NCI-H1092 treated with DMSO at 0.1 percent for 48 hours (cell line): ENCODE measurements around the gene ABLIM3.

Source experiments
- DNase-seq: peaks from one replicate; lab custom pipeline; 2025; lab: John Stamatoyannopoulos, UW

ABLIM3 gene

DNA sequence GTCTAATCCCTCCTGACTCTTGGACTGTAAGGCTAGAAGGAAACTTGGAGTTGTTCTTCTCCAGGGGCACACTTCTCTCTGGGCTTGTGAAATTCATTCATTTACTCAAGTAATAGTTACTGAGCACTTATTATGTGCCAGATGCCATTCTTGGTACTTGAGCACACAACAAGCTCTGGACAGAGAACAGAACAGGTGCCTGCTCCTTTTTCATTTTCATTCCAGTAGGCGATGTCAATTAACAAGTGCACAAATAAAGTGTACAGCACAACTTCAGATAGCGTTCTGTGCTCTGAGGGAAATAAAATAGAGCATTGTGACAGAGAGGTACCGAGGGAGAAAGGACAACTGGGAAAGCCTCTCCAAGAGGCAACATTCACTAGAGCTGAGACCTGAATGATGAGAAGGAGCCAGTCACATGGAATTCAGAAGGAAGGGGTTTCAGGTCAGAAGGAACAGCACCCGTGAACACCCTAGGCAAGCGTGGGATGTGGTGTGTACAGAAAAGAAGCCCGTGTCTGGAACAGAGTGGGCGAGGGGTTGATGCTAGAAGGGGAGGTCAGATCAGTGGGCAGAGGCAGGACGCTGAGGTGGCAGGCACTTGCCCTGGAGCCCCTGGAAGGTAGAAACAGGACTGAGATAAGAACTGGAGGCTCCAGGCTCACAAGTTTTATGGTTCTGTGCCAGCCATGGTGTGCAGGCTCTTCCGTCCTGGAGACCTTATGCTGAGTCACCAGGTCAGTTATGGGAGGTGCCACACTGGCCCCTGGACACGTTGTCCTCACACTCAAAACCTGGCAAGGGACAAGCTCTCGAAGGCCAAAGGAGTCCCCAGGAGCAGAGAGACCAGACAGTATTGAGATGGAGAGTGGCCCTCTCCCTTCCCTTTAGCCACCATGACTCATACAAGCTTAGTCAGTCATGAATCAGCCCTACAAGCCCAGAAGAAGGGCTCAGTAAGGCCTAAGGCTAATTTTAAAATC lies 7.2 kb upstream of the ABLIM3 start:
- no peak for DNase-seq

DNA sequence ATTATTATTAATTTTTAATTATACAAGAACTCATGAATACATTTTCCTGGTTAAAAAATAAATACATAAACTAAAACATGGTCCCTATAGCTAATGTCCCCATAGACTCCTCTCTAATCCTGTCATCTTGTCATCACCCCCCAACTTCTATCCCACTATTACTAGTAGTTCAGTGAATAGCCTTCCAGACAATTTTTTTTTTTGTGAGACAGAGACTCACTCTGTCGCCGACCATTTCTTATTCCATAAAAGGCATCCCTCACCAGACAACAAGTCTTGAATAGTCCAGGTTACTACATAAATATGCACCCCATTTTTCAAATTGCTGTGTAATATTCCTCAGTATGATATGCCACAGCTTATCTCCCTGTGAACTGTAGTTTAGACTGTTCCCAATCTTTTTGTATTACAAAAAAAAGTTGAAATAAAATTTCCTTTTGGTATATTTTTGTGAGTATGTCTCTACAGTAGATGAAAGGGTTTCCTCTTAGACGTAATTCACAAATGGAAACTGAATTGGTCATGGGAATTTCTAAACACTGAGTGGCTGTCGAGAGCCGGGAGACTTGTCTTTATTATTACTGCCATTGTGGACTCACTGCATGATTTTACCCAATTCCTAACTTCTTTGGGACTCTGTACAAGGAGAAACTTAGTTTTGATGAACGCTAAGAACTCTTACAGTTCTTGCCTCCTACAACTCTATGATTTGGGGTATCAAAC lies 6.4 kb upstream of the ABLIM3 start:
- no peak for DNase-seq

DNA sequence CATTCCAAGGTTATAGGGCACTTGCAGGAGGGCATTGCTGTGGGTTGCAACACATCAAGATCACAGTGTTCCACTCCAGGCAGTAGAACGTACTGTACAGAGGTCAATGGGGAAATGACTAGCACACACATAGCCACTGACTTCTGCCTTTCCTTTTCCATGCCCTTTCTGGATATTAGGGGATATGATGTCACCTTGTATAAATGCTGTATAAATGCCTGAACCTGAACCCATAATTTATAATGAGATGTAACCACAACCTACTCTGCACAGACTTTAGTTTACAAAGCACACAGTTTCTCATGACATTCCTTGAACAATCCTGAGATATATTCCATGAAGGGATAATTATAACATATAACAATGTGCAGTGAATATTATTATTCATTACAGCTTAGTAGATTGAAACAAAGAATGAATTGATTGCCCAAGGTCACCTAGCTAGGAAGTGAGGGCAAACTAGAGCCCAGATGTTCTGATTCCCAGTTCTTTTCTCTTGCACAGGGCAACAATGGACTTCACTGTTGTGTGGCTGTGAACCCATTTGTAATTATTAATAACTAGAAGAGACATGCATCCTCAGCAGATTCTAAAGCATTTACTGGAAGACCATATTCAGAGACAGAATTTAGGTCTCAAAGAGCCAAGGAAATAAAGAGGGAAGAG lies 5.6 kb upstream of the ABLIM3 start:
- DNase-seq = no peak

DNA sequence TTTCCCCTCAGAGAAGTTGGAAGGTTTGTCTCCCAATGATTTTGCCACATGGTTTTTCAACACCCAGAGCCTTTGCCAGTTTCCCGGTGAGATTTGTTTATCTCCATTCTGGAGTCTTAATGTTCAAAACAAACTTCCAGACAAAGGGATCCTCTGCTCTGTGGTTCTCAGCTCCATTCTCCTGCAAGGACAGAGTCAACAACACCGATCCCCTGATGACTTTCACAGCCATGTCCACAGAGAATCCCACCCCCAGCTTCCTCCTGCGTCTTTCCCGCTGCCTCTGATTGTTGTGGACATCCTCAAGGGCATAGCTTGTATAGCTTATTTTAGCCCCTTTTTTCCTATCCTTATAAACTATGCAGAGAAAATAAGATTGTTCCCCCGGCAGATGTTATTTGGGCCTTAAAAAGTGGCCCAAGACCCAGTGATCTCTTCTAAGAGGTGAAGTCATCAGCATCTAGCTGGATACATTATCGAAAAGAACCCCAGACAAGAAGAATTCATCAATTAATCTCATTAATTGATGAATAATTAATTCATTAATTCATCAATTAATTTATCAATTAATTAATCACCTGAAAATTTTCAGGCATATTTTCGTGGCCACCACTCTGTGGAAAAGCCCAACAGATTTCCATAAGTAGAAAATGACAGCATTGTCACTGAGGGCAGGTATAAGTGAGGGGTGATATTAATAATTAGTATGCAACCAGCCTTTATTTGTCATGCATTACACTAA lies 2.9 kb upstream of the ABLIM3 start:
- no peak for DNase-seq

DNA sequence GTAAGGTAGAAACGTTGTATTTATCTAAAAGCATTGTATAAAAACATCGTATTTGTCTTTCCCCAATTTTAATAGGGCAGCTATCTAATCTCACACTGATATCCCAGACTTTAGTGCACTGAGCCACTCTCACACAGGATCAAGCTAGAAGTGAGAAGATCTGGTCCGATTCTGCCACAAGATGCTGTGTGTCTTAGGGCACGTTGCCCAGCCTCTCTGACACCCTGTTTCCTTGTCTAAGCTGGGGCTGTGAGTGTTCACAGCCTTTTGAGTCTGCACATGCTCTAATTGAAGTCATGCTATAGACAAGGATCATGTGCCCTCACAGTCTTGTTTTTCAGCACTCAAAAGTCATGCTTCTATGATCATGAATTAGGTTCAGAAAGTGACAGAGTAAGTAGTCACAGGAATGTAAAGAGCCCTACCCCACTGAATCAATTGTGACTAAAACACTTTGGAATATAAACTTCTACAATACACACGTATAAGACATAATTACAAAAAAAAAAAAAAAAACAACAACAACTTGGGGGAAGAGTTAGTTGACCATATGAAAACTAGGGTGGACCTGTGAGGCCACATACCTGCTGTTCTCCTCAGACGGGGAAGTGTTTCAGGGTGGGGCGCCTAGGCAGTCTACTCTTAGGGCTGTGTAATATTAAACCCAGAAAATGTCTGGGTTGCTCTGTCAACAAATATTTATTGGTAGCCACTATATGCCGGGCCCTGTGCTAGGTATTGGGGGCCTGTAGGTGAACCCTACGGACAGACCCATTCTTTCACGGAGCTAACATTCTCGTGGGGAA lies 893 bp upstream of the ABLIM3 start:
- DNase-seq = no peak

DNA sequence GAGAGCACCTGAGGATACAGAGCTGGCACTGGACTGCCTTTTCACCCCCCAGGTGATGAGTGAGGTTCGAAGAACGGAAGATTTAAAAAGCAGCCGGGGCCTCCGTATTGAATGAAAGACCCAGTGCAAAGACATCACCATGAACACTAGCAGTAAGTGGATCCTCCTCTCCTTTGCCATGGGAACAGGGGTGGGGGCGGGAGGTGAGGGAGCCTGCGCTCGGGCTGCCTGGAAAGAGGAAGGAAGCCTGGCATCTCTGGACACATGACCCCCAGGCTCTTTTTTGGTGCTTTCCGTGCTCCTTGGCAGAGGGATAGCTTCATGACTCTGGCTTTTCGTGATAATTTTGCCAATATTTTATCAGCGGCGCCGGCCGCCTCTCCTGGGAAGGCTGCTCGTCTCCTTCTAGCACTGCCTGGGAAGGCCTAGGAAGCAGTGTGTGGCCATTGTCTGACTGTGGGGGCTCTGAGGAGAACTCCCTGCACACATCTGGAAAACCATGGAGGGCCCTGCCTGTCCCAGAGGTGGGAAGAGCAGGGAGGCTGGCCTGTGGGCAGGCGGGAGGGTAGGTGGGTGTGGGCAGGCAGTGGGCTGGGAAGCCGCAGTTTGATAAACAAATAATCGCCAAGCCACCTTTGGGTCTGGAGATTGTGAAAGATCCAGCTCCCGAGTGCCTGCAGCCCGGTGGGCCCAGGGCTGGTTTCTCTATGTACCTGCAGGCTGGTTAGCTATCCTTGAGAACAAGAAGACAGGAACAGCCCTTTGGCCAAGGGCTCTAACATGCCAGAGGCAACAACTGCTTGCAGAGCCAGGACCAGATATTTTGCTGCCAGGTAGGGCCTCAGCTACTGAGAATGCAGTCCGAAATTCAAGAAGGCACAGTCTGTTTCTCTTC lies 911 bp downstream of the ABLIM3 start:
- peak; percentile 14 for DNase-seq

DNA sequence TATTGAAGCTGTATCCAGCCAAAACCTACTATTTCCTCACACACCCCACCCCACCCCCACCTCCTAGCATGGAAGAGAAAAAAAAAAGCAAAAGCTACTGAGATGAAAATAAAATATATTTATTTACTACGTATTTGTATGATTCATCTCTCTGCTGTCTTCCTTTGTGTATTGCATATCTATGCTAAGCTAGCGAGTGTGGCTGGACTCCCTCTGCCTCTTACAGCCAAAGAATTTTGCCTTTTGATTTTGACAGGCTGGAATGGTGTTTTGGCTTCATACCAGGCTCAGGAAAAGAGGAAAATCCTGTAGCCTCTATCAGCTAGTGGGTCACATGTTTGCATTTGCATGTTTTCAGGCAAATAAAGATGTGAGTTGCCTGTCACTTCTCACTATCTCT lies 2.2 kb downstream of the ABLIM3 start:
- DNase-seq = no peak

DNA sequence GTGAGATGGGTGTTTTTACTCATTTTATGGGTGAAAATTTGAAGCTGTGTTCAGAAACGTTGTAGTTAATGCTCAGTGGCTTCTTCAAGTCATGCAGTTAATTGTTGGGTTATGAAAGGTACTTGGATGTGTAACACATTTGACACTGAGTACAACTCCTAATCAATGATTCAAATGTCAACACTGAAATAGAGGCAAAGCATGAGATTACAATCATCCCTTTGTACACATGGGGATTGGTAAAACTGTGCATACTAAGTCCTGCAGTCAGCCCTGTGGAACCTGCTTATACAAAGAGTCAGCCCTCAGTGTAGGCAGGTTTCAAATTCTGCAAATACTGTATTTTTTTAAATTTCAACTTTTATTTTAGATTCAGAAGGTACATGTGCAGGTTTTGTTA lies 3.3 kb downstream of the ABLIM3 start:
- no peak for DNase-seq

DNA sequence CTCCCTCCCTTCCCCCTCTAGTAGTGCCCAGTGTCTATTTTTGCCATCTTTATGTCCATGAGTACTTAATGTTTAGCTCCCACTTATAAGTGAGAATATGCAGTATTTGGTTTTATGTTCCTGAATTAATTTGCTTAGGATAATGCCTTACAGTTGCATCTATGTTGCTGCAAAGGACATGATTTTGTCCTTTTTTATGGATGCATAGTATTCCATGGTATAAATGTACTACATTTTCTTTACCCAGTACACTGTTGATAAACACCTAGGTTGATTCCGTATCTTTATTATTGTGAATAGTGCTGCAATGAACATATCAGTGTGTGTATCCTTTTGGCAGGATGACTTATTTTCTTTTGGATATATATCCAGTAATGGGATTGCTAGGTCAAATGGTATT lies 3.8 kb downstream of the ABLIM3 start:
- DNase-seq = no peak

DNA sequence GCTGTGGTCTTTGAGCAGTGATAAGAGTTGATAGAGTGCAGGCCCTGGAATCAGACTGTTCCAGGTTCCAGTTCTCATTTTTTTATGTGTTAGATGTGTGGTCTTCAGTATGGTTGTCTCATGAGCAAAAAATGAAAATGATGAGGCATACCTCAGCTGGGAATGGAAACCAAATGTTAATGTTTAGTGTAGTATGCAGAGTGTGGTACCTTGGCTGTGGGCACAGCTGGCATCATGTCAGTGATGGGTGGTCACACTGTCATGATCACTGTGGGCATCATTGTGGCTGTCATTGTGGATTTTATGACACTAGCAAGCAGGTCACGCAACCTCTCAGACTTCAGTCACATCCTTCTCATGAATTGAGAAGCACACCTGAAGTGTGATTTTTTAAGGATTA lies 6.4 kb downstream of the ABLIM3 start:
- no peak for DNase-seq

DNA sequence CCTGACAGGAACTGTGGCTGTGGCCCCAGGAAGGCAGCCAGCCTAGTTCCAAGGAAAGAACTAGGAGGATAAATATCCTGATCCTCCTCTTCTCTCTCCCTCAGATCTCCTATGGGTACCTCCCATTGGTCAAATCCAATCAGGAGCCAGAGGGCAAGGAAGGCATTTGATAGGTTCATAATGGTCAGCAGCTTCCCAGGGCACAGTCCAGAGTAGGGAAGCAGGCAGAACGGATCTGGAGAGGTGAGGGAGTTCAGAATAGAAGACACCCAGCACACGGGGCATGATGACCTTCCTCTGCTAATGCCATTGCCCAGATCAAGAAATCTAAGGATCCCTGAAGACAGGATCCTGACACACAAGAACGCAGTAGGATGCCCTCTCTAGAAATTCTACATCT lies 8.6 kb downstream of the ABLIM3 start:
- DNase-seq = no peak

DNA sequence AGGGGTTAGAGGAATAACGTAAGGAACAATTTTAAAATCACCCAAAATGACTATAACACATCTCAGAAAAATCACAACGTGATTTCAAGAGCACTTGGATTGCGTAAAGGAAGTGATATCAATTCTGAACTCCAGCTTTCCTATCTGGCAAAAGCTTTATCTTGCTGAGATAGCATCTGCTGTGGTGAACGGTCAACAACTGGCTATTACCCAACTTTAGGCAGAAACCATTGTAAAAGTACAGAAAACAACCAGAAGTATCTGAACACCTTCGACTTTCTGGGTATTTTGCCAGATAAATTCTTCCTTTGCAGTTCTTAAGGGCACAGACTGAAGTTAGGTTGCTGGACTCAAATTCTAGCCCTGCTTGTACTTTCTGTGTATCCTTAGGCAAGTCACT lies 9.2 kb downstream of the ABLIM3 start:
- no peak for DNase-seq

DNA sequence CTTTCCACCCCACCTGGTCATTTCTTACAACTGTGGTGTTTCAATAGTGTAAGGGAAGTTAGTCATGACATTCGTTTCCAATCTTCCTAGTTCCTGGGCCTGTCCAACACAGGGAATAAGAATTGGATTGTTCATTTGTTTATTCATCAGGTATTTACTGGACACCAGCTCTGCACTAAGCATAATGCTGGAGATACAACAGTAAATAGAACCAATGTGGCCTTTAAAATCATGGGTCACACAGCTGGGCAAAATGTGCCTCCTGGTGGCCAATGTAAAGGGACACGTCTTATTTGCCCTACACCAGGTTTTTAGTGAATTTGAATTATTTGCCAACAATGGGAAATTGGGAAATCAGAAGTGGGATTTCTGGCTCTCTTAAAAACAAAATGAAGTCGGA lies 10.4 kb downstream of the ABLIM3 start:
- DNase-seq = no peak

DNA sequence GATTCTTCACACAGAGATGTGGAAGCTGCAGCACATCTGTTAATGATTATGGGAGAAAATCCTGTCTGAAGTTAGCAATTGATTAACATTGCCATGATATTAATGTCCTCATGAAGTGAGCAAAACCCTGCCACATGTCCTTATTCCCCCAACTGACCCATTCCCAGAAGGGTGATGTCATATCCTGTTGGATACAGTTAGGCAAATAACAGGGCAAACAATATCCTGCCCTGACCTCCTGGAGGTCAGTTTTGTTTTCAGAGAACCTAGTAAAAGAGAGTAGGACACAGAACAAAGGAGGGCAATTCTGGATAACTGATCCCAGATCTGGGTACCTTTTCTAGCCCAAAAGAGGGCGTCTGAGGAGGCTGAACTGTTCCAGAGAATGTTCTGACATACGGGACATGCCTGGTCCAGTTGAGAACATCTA lies 11.0 kb downstream of the ABLIM3 start:
- no peak for DNase-seq

DNA sequence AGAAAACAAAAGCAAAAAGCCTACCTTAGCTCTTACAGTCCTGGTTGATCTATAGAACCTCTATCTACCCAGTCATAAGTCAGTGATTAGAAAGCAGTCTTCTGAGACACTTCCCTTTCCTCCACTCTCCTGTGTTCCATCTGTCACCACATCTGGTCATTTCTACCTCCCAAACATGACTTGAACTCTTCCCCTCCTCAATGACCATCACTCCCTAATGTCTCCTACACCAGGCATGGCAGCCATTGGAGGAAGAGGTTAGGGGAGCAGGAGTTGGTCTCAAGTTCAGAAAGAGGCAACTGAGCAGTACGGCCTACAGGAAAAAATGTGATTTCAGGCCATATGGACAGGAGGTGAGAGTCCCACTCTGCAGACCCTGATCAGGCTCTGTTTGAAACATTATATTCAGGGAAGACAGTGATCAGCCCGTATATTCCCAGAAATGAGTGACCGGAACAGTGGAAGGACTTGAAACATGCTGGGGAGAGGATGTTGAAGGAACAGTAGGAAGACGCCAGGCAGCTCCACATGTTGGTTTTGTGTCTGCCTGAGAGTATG lies 12.0 kb downstream of the ABLIM3 start:
- DNase-seq = no peak

DNA sequence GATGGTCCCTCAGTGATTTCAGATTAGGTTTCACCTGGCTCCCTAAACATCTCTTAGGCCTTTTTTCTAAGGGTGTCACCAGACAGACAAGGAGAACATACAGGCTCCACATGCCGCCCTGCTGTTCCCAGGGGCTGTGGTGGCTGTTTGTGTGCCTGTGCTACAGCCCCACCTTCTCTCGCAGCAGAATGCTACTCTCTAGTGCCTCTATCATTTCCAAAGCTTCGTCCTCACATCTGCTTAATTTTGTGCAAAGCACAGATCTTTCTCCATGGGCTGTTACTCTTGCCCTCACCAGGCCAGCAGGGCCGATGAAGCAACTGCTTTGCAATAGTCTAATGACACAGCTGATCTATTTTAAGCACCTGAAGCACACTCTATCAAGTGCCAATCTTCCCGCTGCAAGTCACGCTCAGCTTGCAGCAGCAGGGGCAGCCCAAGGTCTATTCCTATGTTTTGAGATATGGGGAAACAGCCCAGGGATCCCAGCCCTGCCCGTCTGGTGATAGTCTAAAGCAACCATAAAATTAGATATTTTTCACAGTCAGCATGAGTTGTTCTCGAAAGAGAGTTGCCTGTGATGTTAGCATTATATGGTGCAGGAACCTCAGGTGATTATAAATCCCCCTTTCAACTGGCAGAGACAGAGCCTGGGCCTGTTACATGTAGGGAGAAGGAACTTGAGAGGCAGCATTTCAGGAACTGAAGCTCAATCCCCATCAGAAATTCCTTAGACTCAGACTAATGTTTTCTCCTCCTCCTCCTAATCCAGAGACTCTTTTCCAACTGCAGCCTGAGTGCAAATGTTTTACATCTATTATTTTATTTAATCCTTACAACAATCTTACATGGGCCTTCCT lies 12.7 kb downstream of the ABLIM3 start:
- peak; percentile 10 for DNase-seq

DNA sequence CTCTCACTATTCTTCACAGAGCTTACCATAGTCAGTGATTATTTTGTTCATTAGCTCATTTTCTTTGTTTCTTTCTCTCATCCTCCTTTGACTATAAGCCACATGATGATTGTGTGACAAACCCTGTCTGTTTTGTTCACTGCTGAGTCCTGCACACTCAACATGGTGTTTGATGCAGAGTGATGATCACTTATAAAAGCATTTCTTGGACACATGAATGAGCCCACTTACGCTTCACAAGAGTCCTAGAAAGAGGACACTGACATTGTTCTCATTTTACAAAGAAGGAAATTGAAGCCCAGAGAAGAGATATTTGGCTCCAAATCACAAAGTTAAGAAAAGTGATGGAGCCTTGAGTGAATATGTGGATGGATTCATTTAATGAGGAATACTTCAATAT lies 13.4 kb downstream of the ABLIM3 start:
- no peak for DNase-seq

DNA sequence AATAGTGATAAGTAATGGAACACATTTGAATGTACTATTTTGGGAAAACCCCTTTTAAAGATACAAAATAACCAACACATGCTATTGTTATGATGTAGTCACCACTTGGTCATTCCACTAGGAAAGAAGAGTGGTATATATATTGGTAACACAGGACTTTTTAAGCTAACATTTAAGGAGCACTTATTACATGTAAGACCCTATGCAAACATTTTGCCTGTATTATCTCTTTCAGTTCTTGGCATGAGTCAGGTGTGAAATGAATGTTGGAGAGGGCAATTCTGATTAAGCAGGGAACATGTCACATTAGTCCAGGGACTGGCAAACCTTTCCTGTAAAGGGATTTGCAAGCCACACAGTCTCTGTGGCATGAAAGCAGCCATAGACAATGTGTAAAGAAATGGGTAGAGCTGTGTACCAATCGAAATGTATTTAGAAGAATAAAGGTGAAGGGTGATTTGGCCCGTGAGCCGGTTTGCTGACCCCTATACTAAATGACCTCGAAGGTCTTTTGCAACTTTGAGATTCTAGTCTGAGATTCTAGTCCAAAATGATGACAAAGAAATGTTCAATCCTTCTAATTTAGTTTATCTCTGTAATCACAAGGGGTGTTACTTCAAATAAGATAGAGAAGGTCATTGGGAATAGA lies 15.3 kb downstream of the ABLIM3 start:
- DNase-seq = peak; percentile 19
